HG03039 (cell line): Measurements from ENCODE around the gene ANKDD1B.

Experiments used
- ATAC-seq: cut with Tn5 transposase; IDR thresholded peaks from one replicate; pipeline ENCODE4 v1.9.1; 2021; ENCODE audit warnings: mild to moderate bottlenecking, moderate library complexity; ENCODE audit not compliant: unreplicated experiment

Gene ANKDD1B

DNA sequence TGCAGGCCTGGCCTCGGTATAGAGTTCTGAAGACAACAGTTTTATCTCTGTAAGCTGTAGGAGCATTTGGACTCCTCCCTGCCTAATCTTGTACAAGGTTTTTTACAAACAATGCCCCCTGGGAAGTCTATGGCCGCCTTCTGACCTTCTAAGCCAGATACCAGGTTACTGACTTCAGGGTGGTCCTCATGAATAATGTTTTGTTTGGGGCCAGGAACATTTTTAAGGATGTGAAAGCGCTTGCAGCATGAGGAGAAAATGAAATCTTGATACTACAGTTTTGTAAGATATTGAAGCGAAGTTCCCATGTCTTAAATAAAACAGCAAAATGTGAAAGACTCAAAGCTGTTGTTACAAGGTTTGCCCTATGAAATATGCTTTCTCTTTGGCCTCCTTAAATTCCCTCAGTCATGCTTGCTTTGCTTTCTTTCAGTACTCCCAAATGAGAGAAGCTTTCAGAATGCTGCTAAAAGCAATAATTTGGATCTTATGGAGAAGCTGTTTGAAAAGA, 5.2 kb downstream of the ANKDD1B start:
- no peak for ATAC-seq

DNA sequence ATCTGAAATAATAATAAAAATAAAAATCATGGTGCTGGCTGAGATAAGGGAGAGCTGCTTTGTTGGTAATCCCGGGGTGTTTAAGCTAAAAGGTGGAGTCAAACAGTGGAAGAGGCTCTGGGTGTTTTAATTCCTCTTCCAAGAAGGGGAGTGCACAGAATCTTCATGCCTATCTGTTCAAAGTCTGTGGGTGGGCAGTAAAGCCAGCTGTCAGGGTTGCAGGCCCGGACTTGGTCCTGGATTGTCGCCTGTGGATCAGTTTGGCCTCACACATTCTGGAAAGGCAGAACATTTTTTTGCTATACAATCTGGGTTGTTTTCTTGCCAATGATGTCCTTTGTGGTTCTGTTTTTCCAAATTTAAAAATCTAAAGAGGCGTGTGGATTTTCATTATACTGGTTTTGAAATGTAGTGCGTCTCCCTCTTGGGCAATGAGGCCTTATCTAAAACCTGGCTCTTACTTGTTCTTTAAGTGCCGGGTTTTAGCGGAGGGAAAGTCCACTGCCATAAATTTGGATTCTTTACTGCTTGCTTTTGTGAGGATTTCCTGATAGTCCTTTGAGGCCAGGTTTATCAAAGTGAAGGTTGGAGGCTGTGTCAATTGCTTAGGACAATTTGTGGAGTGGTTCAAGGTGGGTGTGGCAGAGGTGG, 5.8 kb downstream of the ANKDD1B start:
- ATAC-seq: no peak

GRCh38 chr5:75617736-75618352, 6.6 kb downstream of the ANKDD1B start:
- no peak for ATAC-seq

GRCh38 chr5:75620184-75620959, 9.1 kb downstream of the ANKDD1B start:
- no peak for ATAC-seq

GRCh38 chr5:75622564-75622963, 11.3 kb downstream of the ANKDD1B start:
- ATAC-seq: no peak

DNA sequence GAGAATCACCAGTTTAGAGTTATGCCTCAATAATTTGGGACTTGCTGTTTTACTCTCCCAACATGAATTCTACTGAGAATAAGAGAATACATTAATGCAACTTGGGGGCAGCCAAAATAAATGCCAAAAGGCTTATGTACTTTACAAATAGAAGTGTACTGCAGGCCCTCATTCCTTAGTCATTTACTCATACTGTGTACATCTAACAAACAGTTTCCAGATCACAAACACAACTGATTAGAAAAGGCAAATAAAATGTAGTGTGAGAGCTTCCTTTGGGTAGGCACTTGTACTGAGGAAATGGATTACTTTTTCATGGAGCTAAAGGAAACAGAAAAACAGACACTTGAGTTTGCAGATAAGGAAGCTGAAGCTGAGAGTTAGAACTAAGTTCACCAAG, 12.6 kb downstream of the ANKDD1B start:
- no peak for ATAC-seq

GRCh38 chr5:75626959-75627358, 15.7 kb downstream of the ANKDD1B start:
- ATAC-seq: no peak

- ATAC-seq: no peak
Measured at GRCh38 chr5:75627801-75628200, 16.5 kb downstream of the ANKDD1B start.

DNA sequence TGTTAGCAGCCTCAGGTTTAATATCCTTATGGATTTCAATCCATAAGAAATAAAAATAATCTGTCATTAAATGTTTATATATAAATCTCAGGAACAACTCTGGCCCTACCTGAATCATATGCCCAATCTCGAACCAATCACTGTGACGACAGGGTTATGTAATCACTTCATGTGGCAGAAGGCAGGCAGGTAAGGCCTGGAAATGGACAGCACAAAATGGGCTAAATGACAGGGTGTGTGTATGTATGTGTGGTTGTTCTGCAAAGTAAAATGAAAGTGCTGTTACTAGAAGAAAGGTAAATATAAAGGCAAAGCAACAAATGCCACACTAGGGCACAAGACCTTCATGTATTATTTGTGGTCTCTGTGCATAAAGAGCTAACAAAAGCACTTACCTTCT, 19.6 kb downstream of the ANKDD1B start:
- no peak for ATAC-seq

DNA sequence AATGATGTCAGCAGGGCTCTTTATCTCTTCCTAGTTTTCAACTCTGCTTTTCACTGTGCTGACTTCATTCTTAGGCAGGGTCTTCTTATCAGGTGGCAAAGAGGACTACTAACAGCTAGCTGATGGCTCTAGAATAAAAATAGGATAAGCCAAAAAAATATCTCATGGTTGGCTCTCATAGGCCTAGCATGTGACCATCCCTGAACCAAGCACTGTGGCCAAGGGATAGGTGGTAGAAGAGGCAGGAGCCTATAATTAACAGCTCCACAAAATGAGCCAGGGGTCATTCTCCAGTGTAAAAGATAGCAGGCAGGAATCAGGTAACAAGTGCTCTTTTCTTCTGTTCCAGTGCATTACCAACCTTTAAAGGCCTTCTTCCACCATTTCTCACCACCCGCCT, 21.1 kb downstream of the ANKDD1B start:
- ATAC-seq: no peak

- no peak for ATAC-seq
Measured at GRCh38 chr5:75637949-75638348, 26.7 kb downstream of the ANKDD1B start.

- ATAC-seq: no peak
Measured at GRCh38 chr5:75639535-75640311, 28.5 kb downstream of the ANKDD1B start.

DNA sequence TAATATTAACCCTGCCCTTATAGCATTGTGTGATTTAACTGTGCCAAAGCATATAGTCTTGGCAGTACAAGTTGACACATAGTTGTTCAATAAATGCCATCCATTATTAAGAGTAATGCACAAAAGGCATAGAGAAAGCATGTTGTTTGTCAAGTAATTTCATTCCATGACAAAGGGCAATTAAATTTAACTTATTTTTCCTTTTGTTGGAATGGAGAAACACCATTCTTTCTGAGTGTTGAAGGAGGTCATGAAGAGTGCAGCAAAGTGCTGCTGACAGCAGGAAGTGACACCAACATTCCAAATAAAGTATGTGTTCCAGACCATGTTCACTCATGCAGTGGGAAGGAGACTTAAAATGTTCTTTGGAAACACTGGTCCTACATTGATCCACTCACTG, 29.1 kb downstream of the ANKDD1B start:
- ATAC-seq: no peak

- ATAC-seq: no peak
Measured at GRCh38 chr5:75640826-75641225, 29.6 kb downstream of the ANKDD1B start.

- no peak for ATAC-seq
Measured at GRCh38 chr5:75648712-75649111, 37.5 kb downstream of the ANKDD1B start.

DNA sequence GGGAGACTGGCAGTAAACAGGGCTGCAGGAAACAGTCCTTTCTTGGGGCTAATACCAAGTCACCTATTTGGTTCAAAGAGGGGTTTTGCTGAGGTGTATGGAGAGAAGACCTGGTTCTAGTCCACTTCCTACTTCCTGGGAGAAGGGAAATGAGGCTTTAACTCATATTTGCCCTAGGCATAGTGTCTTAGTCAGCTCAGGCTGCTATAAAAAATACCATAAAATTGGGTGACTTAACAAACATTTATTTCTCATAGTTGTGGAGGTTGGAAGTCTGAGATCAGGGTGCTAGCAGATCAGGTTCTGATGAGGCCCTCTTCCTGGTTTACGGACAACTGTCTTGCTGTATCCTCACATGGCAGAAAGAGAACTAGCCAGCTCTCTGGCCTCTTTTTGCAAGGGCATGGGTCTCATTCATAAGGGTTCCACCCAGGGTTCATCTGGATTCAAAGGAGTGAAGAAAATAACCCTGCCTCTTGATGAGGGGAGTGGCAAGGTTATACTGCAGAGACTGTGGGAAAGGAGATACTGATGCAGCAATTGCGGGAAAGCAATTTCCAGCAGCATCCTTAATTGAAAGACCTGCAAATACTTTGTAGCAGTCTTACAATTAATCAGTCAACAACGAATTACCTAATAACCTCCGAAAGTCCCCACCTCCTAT, 40.5 kb downstream of the ANKDD1B start:
- no peak for ATAC-seq

GRCh38 chr5:75653521-75653920, 42.3 kb downstream of the ANKDD1B start:
- no peak for ATAC-seq

- no peak for ATAC-seq
Measured at GRCh38 chr5:75654693-75655295, 43.5 kb downstream of the ANKDD1B start.

GRCh38 chr5:75656311-75657003, 45.2 kb downstream of the ANKDD1B start:
- no peak for ATAC-seq
